HG03108 (cell line): ENCODE measurements around the gene SLC22A13.
"Not testable (repeated sequence)": the region's sequence is repeated elsewhere in the genome, so short reads cannot be mapped to it uniquely, and the experiment has no call there.

Source experiments
- ATAC-seq: cut with Tn5 transposase; IDR thresholded peaks from one replicate; pipeline ENCODE4 v1.9.1; 2021; ENCODE audit warnings: moderate library complexity; ENCODE audit not compliant: unreplicated experiment

The SLC22A13 gene

GRCh38 chr3:38297537-38297936, 31.9 kb downstream of the SLC22A13 start:
- ATAC-seq = no peak

GRCh38 chr3:38297947-38298711, 32.5 kb downstream of the SLC22A13 start:
- no peak for ATAC-seq

- ATAC-seq = no peak
Observed at GRCh38 chr3:38306941-38307340, 41.3 kb downstream of the SLC22A13 start.

GRCh38 chr3:38307599-38307998, 42.0 kb downstream of the SLC22A13 start:
- ATAC-seq = no peak

- no peak for ATAC-seq
Observed at GRCh38 chr3:38308456-38308855, 42.8 kb downstream of the SLC22A13 start.

- no peak for ATAC-seq
Observed at GRCh38 chr3:38311476-38311875, 45.9 kb downstream of the SLC22A13 start.

- no peak for ATAC-seq
Observed at GRCh38 chr3:38311941-38312340, 46.3 kb downstream of the SLC22A13 start.

- ATAC-seq = no peak
Observed at GRCh38 chr3:38312356-38312755, 46.7 kb downstream of the SLC22A13 start.

GRCh38 chr3:38313263-38313662, 47.7 kb downstream of the SLC22A13 start:
- ATAC-seq = no peak

- ATAC-seq = no peak
Observed at GRCh38 chr3:38313695-38314094, 48.1 kb downstream of the SLC22A13 start.

- ATAC-seq = no peak
Observed at GRCh38 chr3:38314112-38314763, 48.6 kb downstream of the SLC22A13 start.

GRCh38 chr3:38314764-38315487, 49.3 kb downstream of the SLC22A13 start:
- ATAC-seq = no peak

GRCh38 chr3:38315488-38316230, 50.0 kb downstream of the SLC22A13 start:
- ATAC-seq = no peak

GRCh38 chr3:38316356-38317191, 51.0 kb downstream of the SLC22A13 start:
- ATAC-seq = no peak

GRCh38 chr3:38317192-38317759, 51.7 kb downstream of the SLC22A13 start:
- ATAC-seq = no peak

- ATAC-seq = no peak
Observed at GRCh38 chr3:38318766-38319671, 53.4 kb downstream of the SLC22A13 start.

GRCh38 chr3:38320638-38321037, 55.0 kb downstream of the SLC22A13 start:
- not testable (repeated sequence) for ATAC-seq

- ATAC-seq = no peak
Observed at GRCh38 chr3:38323060-38323459, 57.4 kb downstream of the SLC22A13 start.

GRCh38 chr3:38325256-38325655, 59.6 kb downstream of the SLC22A13 start:
- no peak for ATAC-seq
